ENCODE results near the gene INPP5J.
A peak's percentile ranks its signal among the peaks of the same experiment; 100 is the strongest.

The INPP5J gene

GRCh38 chr22:31126128-31126868 is 3.5 kb downstream of the INPP5J start:
- DNase-seq: no peak

GRCh38 chr22:31126869-31127175 is 4.1 kb downstream of the INPP5J start:
- no peak for DNase-seq

- DNase-seq: no peak
Observed at GRCh38 chr22:31127181-31127772, 4.5 kb downstream of the INPP5J start.

GRCh38 chr22:31128156-31128555 is 5.4 kb downstream of the INPP5J start:
- DNase-seq: no peak

GRCh38 chr22:31130873-31131272 is 8.1 kb downstream of the INPP5J start:
- no peak for DNase-seq

- DNase-seq: no peak
Observed at GRCh38 chr22:31133911-31134310, 11.1 kb downstream of the INPP5J start.

- no peak for DNase-seq
Observed at GRCh38 chr22:31134688-31135087, 11.9 kb downstream of the INPP5J start.

GRCh38 chr22:31135706-31136105 is 12.9 kb downstream of the INPP5J start:
- no peak for DNase-seq

- no peak for DNase-seq
Observed at GRCh38 chr22:31136155-31136554, 13.4 kb downstream of the INPP5J start.

- DNase-seq: no peak
Observed at GRCh38 chr22:31136711-31137110, 13.9 kb downstream of the INPP5J start.

GRCh38 chr22:31137721-31138120 is 15.0 kb downstream of the INPP5J start:
- no peak for DNase-seq

- DNase-seq: no peak
Observed at GRCh38 chr22:31138126-31138525, 15.4 kb downstream of the INPP5J start.

GRCh38 chr22:31139066-31139465 is 16.3 kb downstream of the INPP5J start:
- DNase-seq: no peak

- DNase-seq: peak; percentile 71
Observed at GRCh38 chr22:31139866-31140716, 17.3 kb downstream of the INPP5J start, which contains the start of gene PLA2G3. Gene PLA2G3 (minus strand): TSS chr22:31140508. CDS start chr22:31140354, 154 bp downstream.

GRCh38 chr22:31140746-31141145 is 18.0 kb downstream of the INPP5J start:
- DNase-seq: no peak

- DNase-seq: no peak
Observed at GRCh38 chr22:31141551-31141950, 18.8 kb downstream of the INPP5J start.

- no peak for DNase-seq
Observed at GRCh38 chr22:31142285-31142684, 19.5 kb downstream of the INPP5J start.

GRCh38 chr22:31143038-31143437 is 20.3 kb downstream of the INPP5J start:
- no peak for DNase-seq

- no peak for DNase-seq
Observed at GRCh38 chr22:31143537-31143936, 20.8 kb downstream of the INPP5J start.

- DNase-seq: no peak
Observed at GRCh38 chr22:31144223-31144622, 21.5 kb downstream of the INPP5J start.

- no peak for DNase-seq
Observed at GRCh38 chr22:31148488-31148887, 25.7 kb downstream of the INPP5J start.

GRCh38 chr22:31148953-31149627 is 26.3 kb downstream of the INPP5J start:
- peak; percentile 56 for DNase-seq

GRCh38 chr22:31150615-31151014 is 27.8 kb downstream of the INPP5J start:
- DNase-seq: no peak

Data from NCI-H1092 (cell line).